GM19043 (cell line): ENCODE measurements around the gene ACOT7.

Experiments used
- ATAC-seq: cut with Tn5 transposase; IDR thresholded peaks from one replicate; pipeline ENCODE4 v1.9.1; 2021; ENCODE audit warnings: low read depth; ENCODE audit not compliant: unreplicated experiment

Gene ACOT7

GRCh38 chr1:6273380-6273891, 120.1 kb downstream of the ACOT7 start:
- no peak for ATAC-seq

- ATAC-seq: no peak
These were observed 120.7 kb downstream of the ACOT7 start for GRCh38 chr1:6272868-6273267.

- no peak for ATAC-seq
These were observed 121.1 kb downstream of the ACOT7 start for GRCh38 chr1:6272452-6272851.

GRCh38 chr1:6271554-6271953, 122.0 kb downstream of the ACOT7 start:
- no peak for ATAC-seq

- ATAC-seq: no peak
These were observed 122.6 kb downstream of the ACOT7 start for GRCh38 chr1:6271006-6271405.

GRCh38 chr1:6270401-6270800, 123.2 kb downstream of the ACOT7 start:
- ATAC-seq: no peak

GRCh38 chr1:6269720-6270400, 123.7 kb downstream of the ACOT7 start:
- no peak for ATAC-seq

- no peak for ATAC-seq
These were observed 124.3 kb downstream of the ACOT7 start for GRCh38 chr1:6269296-6269695.

GRCh38 chr1:6268415-6268814, 125.2 kb downstream of the ACOT7 start:
- ATAC-seq: no peak

GRCh38 chr1:6267686-6268322, 125.8 kb downstream of the ACOT7 start:
- ATAC-seq: no peak

GRCh38 chr1:6266641-6267040, 126.9 kb downstream of the ACOT7 start:
- ATAC-seq: no peak

- no peak for ATAC-seq
These were observed 128.4 kb downstream of the ACOT7 start for GRCh38 chr1:6265151-6265550.

- no peak for ATAC-seq
These were observed 129.9 kb downstream of the ACOT7 start for GRCh38 chr1:6263716-6264115.

- no peak for ATAC-seq
These were observed 130.8 kb downstream of the ACOT7 start for GRCh38 chr1:6262555-6263420.

GRCh38 chr1:6261615-6261995, 132.0 kb downstream of the ACOT7 start:
- ATAC-seq: no peak

GRCh38 chr1:6260961-6261614, 132.5 kb downstream of the ACOT7 start, which contains the start of gene GPR153:
Gene GPR153 (minus strand): TSS chr1:6261098. CDS start chr1:6254905, 6,193 bp downstream.
- no peak for ATAC-seq

- ATAC-seq: no peak
These were observed 133.1 kb downstream of the ACOT7 start for GRCh38 chr1:6260433-6260934.

GRCh38 chr1:6259491-6260362, 133.8 kb downstream of the ACOT7 start:
- no peak for ATAC-seq

GRCh38 chr1:6258675-6259074, 134.9 kb downstream of the ACOT7 start:
- no peak for ATAC-seq
